GM23338 (cell line): ENCODE data around the gene JAKMIP2. TPM values are rescaled to one million over a fixed set of nuclear protein-coding genes. Genes with fewer than 3 reads are reported as not detected.

Source experiments
- ATAC-seq: fragments of 200-7000 bp; cut with Tn5 transposase; 3 replicates; pipeline ENCODE4 v1.9.1; 2020
- DNase-seq: peaks from one replicate; pipeline ENCODE4 v3.0.0-alpha.2; 2015; ENCODE audit warnings: low spot score
- H2AFZ ChIP-seq: fragments of 200-600 bp; sonication (generic); 2 replicates; pipeline ENCODE4 v1.8.0; 2016; ENCODE audit warnings: antibody characterized with exemption, mild to moderate bottlenecking, moderate library complexity
- H3F3A ChIP-seq: fragments of 200-600 bp; sonication (generic); replicated peaks from 2 replicates; pipeline ENCODE4 v1.8.0; 2017; ENCODE audit warnings: antibody characterized with exemption, mixed run types, low read depth
- H3K27ac ChIP-seq: fragments of 200-600 bp; sonication (generic); 2 replicates; pipeline ENCODE4 v1.6.1; 2016; ENCODE audit warnings: low read depth
- H3K27me3 ChIP-seq: fragments of 200-600 bp; sonication (generic); 2 replicates; pipeline ENCODE4 v1.8.0; 2016; ENCODE audit warnings: mild to moderate bottlenecking, mixed run types, moderate library complexity; ENCODE audit not compliant: insufficient read depth
- H3K36me3 ChIP-seq: fragments of 200-600 bp; sonication (generic); 2 replicates; pipeline ENCODE4 v1.8.0; 2016; ENCODE audit warnings: mild to moderate bottlenecking; ENCODE audit not compliant: insufficient read depth
- H3K4me1 ChIP-seq: fragments of 200-600 bp; sonication (generic); 2 replicates; pipeline ENCODE4 v1.8.0; 2016; ENCODE audit warnings: mild to moderate bottlenecking, moderate library complexity; ENCODE audit not compliant: insufficient read depth
- H3K4me2 ChIP-seq: fragments of 200-600 bp; sonication (generic); 2 replicates; pipeline ENCODE4 v1.7.1; 2017; ENCODE audit warnings: mixed run types
- H3K4me3 ChIP-seq: fragments of 200-600 bp; sonication (generic); 2 replicates; pipeline ENCODE4 v1.6.1; 2016; ENCODE audit warnings: mixed run types
- H3K79me2 ChIP-seq: fragments of 200-600 bp; sonication (generic); replicated peaks from 2 replicates; pipeline ENCODE4 v1.8.0; 2017; ENCODE audit warnings: mild to moderate bottlenecking; ENCODE audit not compliant: insufficient read depth
- H3K9me2 ChIP-seq: fragments of 200-600 bp; sonication (generic); 2 replicates; pipeline ENCODE4 v1.8.0; 2017; ENCODE audit not compliant: insufficient read depth
- H4K20me1 ChIP-seq: fragments of 200-600 bp; sonication (generic); replicated peaks from 2 replicates; pipeline ENCODE4 v1.8.0; 2017; ENCODE audit warnings: mild to moderate bottlenecking; ENCODE audit not compliant: insufficient read depth
- H3K27ac Mint-ChIP-seq: 2 replicates; pipeline ENCODE4 v1.8.0; 2020; ENCODE audit warnings: inconsistent platforms, mild to moderate bottlenecking, moderate library complexity, mixed read lengths
- H3K27me3 Mint-ChIP-seq: 3 replicates; pipeline ENCODE4 v1.8.0; 2022; ENCODE audit warnings: low read depth, mild to moderate bottlenecking, moderate library complexity, mixed read lengths, inconsistent platforms; ENCODE audit not compliant: insufficient read depth, poor library complexity
- H3K36me3 Mint-ChIP-seq: 3 replicates; pipeline ENCODE4 v1.8.0; 2021; ENCODE audit warnings: low read depth, mild to moderate bottlenecking, inconsistent platforms, moderate library complexity, mixed read lengths
- H3K4me1 Mint-ChIP-seq: 3 replicates; pipeline ENCODE4 v1.8.0; 2020; ENCODE audit warnings: mild to moderate bottlenecking, inconsistent platforms, mixed read lengths
- H3K4me3 Mint-ChIP-seq: 3 replicates; pipeline ENCODE4 v1.8.0; 2021; ENCODE audit warnings: moderate library complexity, mild to moderate bottlenecking, inconsistent platforms, mixed read lengths
- H3K9me3 Mint-ChIP-seq: 3 replicates; pipeline ENCODE4 v1.8.0; 2020; ENCODE audit warnings: moderate library complexity, mild to moderate bottlenecking, inconsistent platforms, mixed read lengths
- CREB1 ChIP-seq: fragments of 250-450 bp; sonication (Bioruptor Pico); IDR thresholded peaks from 2 replicates; pipeline ENCODE4 v1.5.0; 2020; ENCODE audit warnings: low read depth, mild to moderate bottlenecking, moderate library complexity
- CTCF ChIP-seq, 2 experiments: fragments of 200-600 bp in 1 of 2; sonication (generic) in 1 of 2; conservative IDR thresholded peaks; 2 replicates each; pipeline versions ENCODE4 v1.5.1 to v1.6.1; 2016 to 2017; ENCODE audit warnings: antibody characterized with exemption in 2 of 2, low read depth in 2 of 2, mild to moderate bottlenecking in 2 of 2, moderate library complexity in 1 of 2
- EZH2phosphoT487 ChIP-seq: fragments of 200-600 bp; sonication (generic); IDR thresholded peaks from one replicate; pipeline ENCODE4 v1.8.1; 2018; ENCODE audit warnings: antibody characterized with exemption; ENCODE audit not compliant: unreplicated experiment
- JUNB ChIP-seq: IDR thresholded peaks from one replicate; pipeline ENCODE4 v1.6.1; 2016; ENCODE audit warnings: antibody characterized with exemption; ENCODE audit not compliant: unreplicated experiment
- NANOG ChIP-seq: IDR thresholded peaks from 2 replicates; pipeline ENCODE4 v1.6.1; 2016; ENCODE audit warnings: antibody characterized with exemption, borderline replicate concordance
- POLR2AphosphoS5 ChIP-seq: IDR thresholded peaks from 2 replicates; pipeline ENCODE4 v1.6.1; 2016; ENCODE audit warnings: antibody characterized with exemption, low read depth
- REST ChIP-seq: IDR thresholded peaks from one replicate; pipeline ENCODE4 v1.6.1; 2018; ENCODE audit warnings: antibody characterized with exemption; ENCODE audit not compliant: unreplicated experiment
- STAT1 ChIP-seq: IDR thresholded peaks from one replicate; pipeline ENCODE4 v1.6.1; 2016; ENCODE audit warnings: antibody characterized with exemption; ENCODE audit not compliant: unreplicated experiment
- ZNF114 ChIP-seq: fragments of 250-450 bp; sonication (Bioruptor Pico); IDR thresholded peaks from 2 replicates; pipeline ENCODE4 v1.5.0; 2020; ENCODE audit warnings: mild to moderate bottlenecking, moderate library complexity
- ZNF331 ChIP-seq: fragments of 250-450 bp; sonication (Bioruptor Pico); IDR thresholded peaks from 2 replicates; pipeline ENCODE4 v1.5.0; 2020; ENCODE audit warnings: low read depth, mild to moderate bottlenecking, moderate library complexity
- polyA plus RNA-seq: library from polyadenylated mRNA; unstranded; fragments of >200 nt; fragmentation: Nextera tagmentation; extraction: Ambion mirVana; gene quantifications from 2 replicates; pipeline ENCODE4 v1.2.1, GENCODE V29; 2016
- total RNA-seq: library from RNA; depleted of rRNA; stranded (reverse); fragments of >200 nt; shearing (Covaris generic); gene quantifications from 2 replicates; pipeline ENCODE4 v1.2.3, GENCODE V29; 2014
- TF ChIP-seq, protein P1 (sequence below): IDR thresholded peaks from 2 replicates; pipeline ENCODE4 v1.6.1; 2016; ENCODE audit warnings: antibody characterized with exemption

The JAKMIP2 gene
- total and polyA plus RNA-seq, 2 experiments from 2014 or later: 20.5 to 27.2 TPM

GRCh38 chr5:147750065-147750464, 32.5 kb downstream of the JAKMIP2 start (continued):
- TF ChIP-seq REST: no peak
- TF ChIP-seq, protein P1, sequence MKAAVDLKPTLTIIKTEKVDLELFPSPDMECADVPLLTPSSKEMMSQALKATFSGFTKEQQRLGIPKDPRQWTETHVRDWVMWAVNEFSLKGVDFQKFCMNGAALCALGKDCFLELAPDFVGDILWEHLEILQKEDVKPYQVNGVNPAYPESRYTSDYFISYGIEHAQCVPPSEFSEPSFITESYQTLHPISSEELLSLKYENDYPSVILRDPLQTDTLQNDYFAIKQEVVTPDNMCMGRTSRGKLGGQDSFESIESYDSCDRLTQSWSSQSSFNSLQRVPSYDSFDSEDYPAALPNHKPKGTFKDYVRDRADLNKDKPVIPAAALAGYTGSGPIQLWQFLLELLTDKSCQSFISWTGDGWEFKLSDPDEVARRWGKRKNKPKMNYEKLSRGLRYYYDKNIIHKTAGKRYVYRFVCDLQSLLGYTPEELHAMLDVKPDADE: no peak

- TF ChIP-seq POLR2AphosphoS5 (peak; percentile 47; the same call in 1 of the 2 replicates), NANOG (no peak)
- peak; percentile 48 for DNase-seq
- Mint-ChIP-seq H3K4me3 (no peak overlapping the region), H3K27me3 (peaks cover 2% of the 10 kb centered on the region), H3K4me1 (peaks cover 56% of the 10 kb centered on the region), H3K36me3 (no peaks in the 10 kb centered on the region), H3K27ac (0 out of 2 replicates have a peak overlapping the region, but pooled peaks have one; percentile 56), H3K9me3 (no peaks in the 10 kb centered on the region)
- no peaks in the 10 kb centered on the region for H3F3A ChIP-seq
- H3K36me3 ChIP-seq: no peaks in the 10 kb centered on the region
- H3K79me2 ChIP-seq: peaks cover 24% of the 10 kb centered on the region
- no peaks in the 10 kb centered on the region for H3K27me3 ChIP-seq
- ATAC-seq: peak; percentile 69
- H3K4me1 ChIP-seq: peaks cover 59% of the 10 kb centered on the region
- H3K9me2 ChIP-seq: no peaks in the 10 kb centered on the region
- H3K27ac ChIP-seq: no peak overlapping the region; the same call in 1 of the 2 replicates
- H4K20me1 ChIP-seq: no peaks in the 10 kb centered on the region
- H3K4me2 ChIP-seq: peak overlapping the region; percentile 19
- no peak overlapping the region for H2AFZ ChIP-seq
- H3K4me3 ChIP-seq: no peak overlapping the region
Observed at GRCh38 chr5:147748590-147748989, 33.9 kb downstream of the JAKMIP2 start.

DNA sequence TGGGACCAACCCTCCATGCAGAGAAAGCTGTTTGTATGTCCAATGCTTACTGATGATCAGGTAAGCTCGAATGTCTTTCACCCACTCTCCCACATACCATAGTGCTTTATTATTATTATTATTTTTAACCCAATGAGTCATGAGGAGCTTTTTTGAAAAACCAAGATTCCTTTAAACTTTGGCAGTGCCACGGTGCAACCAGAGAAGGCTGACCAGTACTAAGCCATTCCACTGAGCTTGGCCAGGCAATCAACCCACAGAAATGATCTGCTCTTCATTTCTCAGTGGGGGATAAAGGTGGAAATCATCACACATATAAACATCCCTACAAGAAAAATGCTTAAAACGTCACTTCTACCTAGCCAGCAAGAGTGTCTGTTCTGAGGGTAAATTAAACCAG, 35.5 kb downstream of the JAKMIP2 start:
- no peaks in the 10 kb centered on the region for H4K20me1 ChIP-seq
- H3K36me3 ChIP-seq: no peaks in the 10 kb centered on the region
- H3K27ac ChIP-seq: peak overlapping the region; percentile 64; the same call in 1 of the 2 replicates
- peaks cover 46% of the 10 kb centered on the region for H3K4me1 Mint-ChIP-seq
- no peak overlapping the region for H2AFZ ChIP-seq
- DNase-seq: no peak
- no peaks in the 10 kb centered on the region for H3F3A ChIP-seq
- H3K4me3 ChIP-seq: no peak overlapping the region
- H3K27ac Mint-ChIP-seq: no peak overlapping the region
- peak overlapping the region; percentile 19; the same call in 1 of the 2 replicates for H3K4me2 ChIP-seq
- no peak overlapping the region for H3K4me3 Mint-ChIP-seq
- H3K27me3 Mint-ChIP-seq: peaks cover 2% of the 10 kb centered on the region
- H3K79me2 ChIP-seq: peaks cover 24% of the 10 kb centered on the region
- H3K9me3 Mint-ChIP-seq: no peaks in the 10 kb centered on the region
- H3K9me2 ChIP-seq: no peaks in the 10 kb centered on the region
- H3K36me3 Mint-ChIP-seq: no peaks in the 10 kb centered on the region
- H3K27me3 ChIP-seq: no peaks in the 10 kb centered on the region
- peaks cover 50% of the 10 kb centered on the region for H3K4me1 ChIP-seq
- ATAC-seq: no peak
- TF ChIP-seq REST: no peak
- TF ChIP-seq EZH2phosphoT487: no peak
- TF ChIP-seq CTCF (conservative IDR thresholded peaks at IDR 0.05; ENCODE audit: low read depth in 2 of 2): no peak
- TF ChIP-seq ZNF331 (CRISPR knock-in tag): no peak
- TF ChIP-seq, protein P1: no peak
- no peak for TF ChIP-seq JUNB
- TF ChIP-seq STAT1: no peak
- no peak for TF ChIP-seq POLR2AphosphoS5
- TF ChIP-seq NANOG: no peak
- TF ChIP-seq CREB1 (CRISPR knock-in tag): no peak
- no peak for TF ChIP-seq ZNF114 (CRISPR knock-in tag)
